Measurements from ENCODE around the gene TEKT2. TPM values are rescaled to one million over a fixed set of nuclear protein-coding genes. Genes with fewer than 3 reads are reported as not detected.

TEKT2 gene
- polyA plus RNA-seq, 2 of the 4 experiments (the other 2 are of a cell fraction) = 0.08 TPM; not detected in 1

DNA sequence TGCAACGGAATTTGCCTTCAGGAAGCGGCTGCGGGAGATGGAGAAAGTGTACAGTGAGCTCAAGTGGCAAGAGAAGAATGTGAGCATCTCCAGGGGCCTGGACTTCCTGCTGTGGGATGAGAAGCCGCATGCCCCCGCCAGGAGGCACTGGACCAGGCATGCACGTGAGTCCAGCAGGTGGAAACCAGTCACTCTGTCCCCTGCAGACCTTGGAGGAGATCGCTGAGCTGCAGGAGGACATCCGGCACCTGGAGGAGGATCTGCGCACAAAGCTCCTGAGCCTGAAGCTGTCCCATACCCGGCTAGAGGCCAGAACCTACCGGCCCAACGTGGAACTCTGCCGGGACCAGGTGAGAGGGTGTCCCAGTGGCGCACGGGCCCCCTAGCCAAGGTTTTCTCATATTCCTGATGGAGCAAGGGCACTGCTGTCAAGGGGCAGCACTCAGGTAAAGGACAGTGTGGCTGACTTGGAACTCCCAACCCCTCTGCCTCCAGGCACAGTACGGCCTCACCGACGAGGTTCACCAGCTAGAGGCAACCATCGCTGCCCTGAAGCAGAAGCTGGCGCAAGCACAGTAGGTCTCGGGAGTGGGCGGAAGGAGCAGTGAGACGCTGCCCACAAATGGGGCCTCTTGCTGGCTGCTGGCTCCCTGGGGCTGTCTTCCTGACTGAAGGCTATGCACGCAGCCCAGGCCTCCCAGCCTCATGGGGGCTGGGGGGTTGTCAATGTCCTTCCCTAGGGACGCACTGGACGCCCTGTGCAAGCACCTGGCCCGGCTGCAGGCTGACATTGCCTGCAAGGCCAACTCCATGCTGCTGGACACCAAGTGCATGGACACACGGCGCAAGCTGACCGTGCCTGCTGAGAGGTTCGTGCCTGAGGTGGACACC, 3.6 kb downstream of the TEKT2 start:
- ATAC-seq (no peak), FAIRE-seq (no peak), DNase-seq (ENCODE audit: low read depth in 1 of 2, low spot score in 1 of 2) (no peak)
- CTCF ChIA-PET = interaction anchor here (0.6 to 2.6 kb wide), 6 partner anchors 8 to 255 kb away, joined by 3 to 11 read pairs (median 4); no protein-coding TSS in a partner anchor
- peaks cover 6% of the 10 kb centered on the region for H3K4me1 ChIP-seq
- H3K9me3 ChIP-seq = no peaks in the 10 kb centered on the region
- no peak overlapping the region for H3K4me2 ChIP-seq
- WGBS (ENCODE audit: missing lambda C conversion rate) = 87% methylated on average over 27 of the region's 31 CpGs
- POLR2A ChIA-PET = no interaction called here
- H3K4me3 ChIP-seq = no peak overlapping the region
- TF ChIP-seq, protein P1, sequence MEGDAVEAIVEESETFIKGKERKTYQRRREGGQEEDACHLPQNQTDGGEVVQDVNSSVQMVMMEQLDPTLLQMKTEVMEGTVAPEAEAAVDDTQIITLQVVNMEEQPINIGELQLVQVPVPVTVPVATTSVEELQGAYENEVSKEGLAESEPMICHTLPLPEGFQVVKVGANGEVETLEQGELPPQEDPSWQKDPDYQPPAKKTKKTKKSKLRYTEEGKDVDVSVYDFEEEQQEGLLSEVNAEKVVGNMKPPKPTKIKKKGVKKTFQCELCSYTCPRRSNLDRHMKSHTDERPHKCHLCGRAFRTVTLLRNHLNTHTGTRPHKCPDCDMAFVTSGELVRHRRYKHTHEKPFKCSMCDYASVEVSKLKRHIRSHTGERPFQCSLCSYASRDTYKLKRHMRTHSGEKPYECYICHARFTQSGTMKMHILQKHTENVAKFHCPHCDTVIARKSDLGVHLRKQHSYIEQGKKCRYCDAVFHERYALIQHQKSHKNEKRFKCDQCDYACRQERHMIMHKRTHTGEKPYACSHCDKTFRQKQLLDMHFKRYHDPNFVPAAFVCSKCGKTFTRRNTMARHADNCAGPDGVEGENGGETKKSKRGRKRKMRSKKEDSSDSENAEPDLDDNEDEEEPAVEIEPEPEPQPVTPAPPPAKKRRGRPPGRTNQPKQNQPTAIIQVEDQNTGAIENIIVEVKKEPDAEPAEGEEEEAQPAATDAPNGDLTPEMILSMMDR (IDR thresholded peaks at IDR 0.05) = no peak
- TF ChIP-seq CBX2 (IDR thresholded peaks at IDR 0.05; ENCODE audit: borderline replicate concordance, low read depth) = no peak
- TF ChIP-seq, protein P2, sequence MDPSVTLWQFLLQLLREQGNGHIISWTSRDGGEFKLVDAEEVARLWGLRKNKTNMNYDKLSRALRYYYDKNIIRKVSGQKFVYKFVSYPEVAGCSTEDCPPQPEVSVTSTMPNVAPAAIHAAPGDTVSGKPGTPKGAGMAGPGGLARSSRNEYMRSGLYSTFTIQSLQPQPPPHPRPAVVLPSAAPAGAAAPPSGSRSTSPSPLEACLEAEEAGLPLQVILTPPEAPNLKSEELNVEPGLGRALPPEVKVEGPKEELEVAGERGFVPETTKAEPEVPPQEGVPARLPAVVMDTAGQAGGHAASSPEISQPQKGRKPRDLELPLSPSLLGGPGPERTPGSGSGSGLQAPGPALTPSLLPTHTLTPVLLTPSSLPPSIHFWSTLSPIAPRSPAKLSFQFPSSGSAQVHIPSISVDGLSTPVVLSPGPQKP (IDR thresholded peaks at IDR 0.05; ENCODE audit: low read depth, low read length) = no peak
- TF ChIP-seq FOSL2 (IDR thresholded peaks at IDR 0.05) = no peak
- TF ChIP-seq FOSL2 (CRISPR knock-in tag; IDR thresholded peaks at IDR 0.05) = no peak
- TF ChIP-seq JUN (IDR thresholded peaks at IDR 0.05) = no peak
- TF ChIP-seq HOXB5 (CRISPR knock-in tag; IDR thresholded peaks at IDR 0.05) = no peak
- no peak for TF ChIP-seq TFCP2L1 (CRISPR knock-in tag; IDR thresholded peaks at IDR 0.05)
- TF ChIP-seq, protein P3, sequence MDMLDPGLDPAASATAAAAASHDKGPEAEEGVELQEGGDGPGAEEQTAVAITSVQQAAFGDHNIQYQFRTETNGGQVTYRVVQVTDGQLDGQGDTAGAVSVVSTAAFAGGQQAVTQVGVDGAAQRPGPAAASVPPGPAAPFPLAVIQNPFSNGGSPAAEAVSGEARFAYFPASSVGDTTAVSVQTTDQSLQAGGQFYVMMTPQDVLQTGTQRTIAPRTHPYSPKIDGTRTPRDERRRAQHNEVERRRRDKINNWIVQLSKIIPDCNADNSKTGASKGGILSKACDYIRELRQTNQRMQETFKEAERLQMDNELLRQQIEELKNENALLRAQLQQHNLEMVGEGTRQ (IDR thresholded peaks at IDR 0.05) = no peak
- no peak for TF ChIP-seq EHF (CRISPR knock-in tag; IDR thresholded peaks at IDR 0.05)
- TF ChIP-seq BHLHE40 (IDR thresholded peaks at IDR 0.05; ENCODE audit: low read depth, low read length) = no peak
- no peak for TF ChIP-seq TP53 (CRISPR knock-in tag; IDR thresholded peaks at IDR 0.05)
- no peak for TF ChIP-seq RAD21 (conservative IDR thresholded peaks at IDR 0.05 in 1 of 2, IDR thresholded peaks at IDR 0.05 in 1 of 2)
- H3K27ac ChIP-seq = peak overlapping the region in 1 of 2 experiments; percentile 89; a peak in 2 of 6 replicates

- Histone ChIP-seq H3K4me2 (peak overlapping the region; percentile 91), H3K4me3 (peak overlapping the region; percentile 98), H3K9me3 (no peaks in the 10 kb centered on the region), H3K27ac (peak overlapping the region; percentile 89 to 94), H3K4me1 (peaks cover 6% of the 10 kb centered on the region)
- DNase-seq (ENCODE audit: low read depth in 1 of 2, low spot score in 1 of 2) (no peak), FAIRE-seq (no peak), ATAC-seq (peak; percentile 33 to 41; a peak in 5 of 6 replicates)
- ChIA-PET CTCF (interaction anchor here (0.6 to 2.6 kb wide), 4 partner anchors 12 to 46 kb away, joined by 3 to 11 read pairs (median 6); no protein-coding TSS in a partner anchor), POLR2A (no interaction called here)
- WGBS (ENCODE audit: missing lambda C conversion rate) = 91% methylated on average over 2 of the region's 8 CpGs
- TF ChIP-seq RNF2 (IDR thresholded peaks at IDR 0.05; ENCODE audit: borderline replicate concordance, low read depth) = no peak
- no peak for TF ChIP-seq NR3C1 (IDR thresholded peaks at IDR 0.05)
- TF ChIP-seq ZC3H11A (IDR thresholded peaks at IDR 0.05) = no peak
- no peak for TF ChIP-seq MAZ (IDR thresholded peaks at IDR 0.05; ENCODE audit: borderline replicate concordance, low read depth, low read length)
- no peak for TF ChIP-seq RFX5 (IDR thresholded peaks at IDR 0.05)
- no peak for TF ChIP-seq KDM1A (IDR thresholded peaks at IDR 0.05; ENCODE audit: low read depth)
- TF ChIP-seq FOXS1 (CRISPR knock-in tag; IDR thresholded peaks at IDR 0.05) = no peak
- TF ChIP-seq HDAC2 (IDR thresholded peaks at IDR 0.05) = no peak
- no peak for TF ChIP-seq RARB (CRISPR knock-in tag; IDR thresholded peaks at IDR 0.05)
- TF ChIP-seq RCOR1 (IDR thresholded peaks at IDR 0.05; ENCODE audit: low read depth, low read length) = no peak
- no peak for TF ChIP-seq JUN (IDR thresholded peaks at IDR 0.05)
Measured at GRCh38 chr1:36088265-36088576, 4.3 kb downstream of the TEKT2 start.
